IPS DF 4.7 (cell line): ENCODE results near the gene RSU1.

Source experiments
- DNase-seq: peaks from one replicate; pipeline ENCODE4 v3.0.0-alpha.2; 2013; ENCODE audit warnings: low spot score; ENCODE audit errors: extremely low read depth

The RSU1 gene

GRCh38 chr10:16742165-16742960 is 74.9 kb downstream of the RSU1 start:
- no peak for DNase-seq

- DNase-seq = no peak
These were observed 75.7 kb downstream of the RSU1 start for GRCh38 chr10:16741540-16741939.

- DNase-seq = no peak
These were observed 79.8 kb downstream of the RSU1 start for GRCh38 chr10:16737420-16737819.

- no peak for DNase-seq
These were observed 81.6 kb downstream of the RSU1 start for GRCh38 chr10:16735671-16736070.

GRCh38 chr10:16732376-16732775 is 84.8 kb downstream of the RSU1 start:
- no peak for DNase-seq

- DNase-seq = no peak
These were observed 89.0 kb downstream of the RSU1 start for GRCh38 chr10:16728266-16728665.

- DNase-seq = no peak
These were observed 89.6 kb downstream of the RSU1 start for GRCh38 chr10:16727666-16728065.

- DNase-seq = no peak
These were observed 92.7 kb downstream of the RSU1 start for GRCh38 chr10:16724509-16724908.

GRCh38 chr10:16720812-16721211 is 96.4 kb downstream of the RSU1 start:
- DNase-seq = no peak

GRCh38 chr10:16717622-16718395 is 99.4 kb downstream of the RSU1 start:
- DNase-seq = no peak

GRCh38 chr10:16716051-16716450 is 101.2 kb downstream of the RSU1 start:
- no peak for DNase-seq

- no peak for DNase-seq
These were observed 103.9 kb downstream of the RSU1 start for GRCh38 chr10:16713290-16713689.

- no peak for DNase-seq
These were observed 104.3 kb downstream of the RSU1 start for GRCh38 chr10:16712883-16713282.

- no peak for DNase-seq
These were observed 116.9 kb downstream of the RSU1 start for GRCh38 chr10:16700331-16700730.

GRCh38 chr10:16699435-16700057 is 117.7 kb downstream of the RSU1 start:
- no peak for DNase-seq

GRCh38 chr10:16698461-16698860 is 118.8 kb downstream of the RSU1 start:
- DNase-seq = no peak

- no peak for DNase-seq
These were observed 126.8 kb downstream of the RSU1 start for GRCh38 chr10:16690417-16690816.

GRCh38 chr10:16689696-16690095 is 127.5 kb downstream of the RSU1 start:
- DNase-seq = no peak

- no peak for DNase-seq
These were observed 128.0 kb downstream of the RSU1 start for GRCh38 chr10:16689227-16689626.

- DNase-seq = no peak
These were observed 130.9 kb downstream of the RSU1 start for GRCh38 chr10:16686054-16686902.

GRCh38 chr10:16685551-16685950 is 131.7 kb downstream of the RSU1 start:
- no peak for DNase-seq
